ENCODE measurements around the gene RPS6KA4.

Gene RPS6KA4

DNA sequence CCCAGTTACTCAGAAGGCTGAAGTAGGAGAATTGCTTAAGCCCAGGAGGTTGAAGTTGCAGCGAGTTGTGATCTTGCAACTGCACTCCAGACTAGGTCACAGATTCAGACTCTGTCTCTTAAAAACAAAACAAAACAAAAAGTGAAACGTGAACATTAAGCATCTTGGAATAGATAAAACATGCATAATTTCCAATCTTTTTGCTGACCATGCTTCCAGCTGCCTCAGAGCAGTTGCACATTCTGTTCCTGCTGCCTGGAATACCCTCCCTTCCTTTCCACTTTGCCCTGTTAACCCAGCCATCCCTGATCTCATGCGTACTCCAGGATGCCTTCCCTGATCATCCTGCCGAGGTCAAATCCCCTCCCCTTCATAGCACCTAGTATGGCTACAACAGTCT is 19.7 kb upstream of the RPS6KA4 start:
- H3K4me3 ChIP-seq (replicated peaks; ENCODE audit: low read depth, low read length): no peak overlapping the region
- TF ChIP-seq, protein P1, sequence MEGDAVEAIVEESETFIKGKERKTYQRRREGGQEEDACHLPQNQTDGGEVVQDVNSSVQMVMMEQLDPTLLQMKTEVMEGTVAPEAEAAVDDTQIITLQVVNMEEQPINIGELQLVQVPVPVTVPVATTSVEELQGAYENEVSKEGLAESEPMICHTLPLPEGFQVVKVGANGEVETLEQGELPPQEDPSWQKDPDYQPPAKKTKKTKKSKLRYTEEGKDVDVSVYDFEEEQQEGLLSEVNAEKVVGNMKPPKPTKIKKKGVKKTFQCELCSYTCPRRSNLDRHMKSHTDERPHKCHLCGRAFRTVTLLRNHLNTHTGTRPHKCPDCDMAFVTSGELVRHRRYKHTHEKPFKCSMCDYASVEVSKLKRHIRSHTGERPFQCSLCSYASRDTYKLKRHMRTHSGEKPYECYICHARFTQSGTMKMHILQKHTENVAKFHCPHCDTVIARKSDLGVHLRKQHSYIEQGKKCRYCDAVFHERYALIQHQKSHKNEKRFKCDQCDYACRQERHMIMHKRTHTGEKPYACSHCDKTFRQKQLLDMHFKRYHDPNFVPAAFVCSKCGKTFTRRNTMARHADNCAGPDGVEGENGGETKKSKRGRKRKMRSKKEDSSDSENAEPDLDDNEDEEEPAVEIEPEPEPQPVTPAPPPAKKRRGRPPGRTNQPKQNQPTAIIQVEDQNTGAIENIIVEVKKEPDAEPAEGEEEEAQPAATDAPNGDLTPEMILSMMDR (IDR thresholded peaks at IDR 0.05; ENCODE audit: low read length, missing control alignments): no peak
- DNase-seq (ENCODE audit: low read depth): no peak

DNA sequence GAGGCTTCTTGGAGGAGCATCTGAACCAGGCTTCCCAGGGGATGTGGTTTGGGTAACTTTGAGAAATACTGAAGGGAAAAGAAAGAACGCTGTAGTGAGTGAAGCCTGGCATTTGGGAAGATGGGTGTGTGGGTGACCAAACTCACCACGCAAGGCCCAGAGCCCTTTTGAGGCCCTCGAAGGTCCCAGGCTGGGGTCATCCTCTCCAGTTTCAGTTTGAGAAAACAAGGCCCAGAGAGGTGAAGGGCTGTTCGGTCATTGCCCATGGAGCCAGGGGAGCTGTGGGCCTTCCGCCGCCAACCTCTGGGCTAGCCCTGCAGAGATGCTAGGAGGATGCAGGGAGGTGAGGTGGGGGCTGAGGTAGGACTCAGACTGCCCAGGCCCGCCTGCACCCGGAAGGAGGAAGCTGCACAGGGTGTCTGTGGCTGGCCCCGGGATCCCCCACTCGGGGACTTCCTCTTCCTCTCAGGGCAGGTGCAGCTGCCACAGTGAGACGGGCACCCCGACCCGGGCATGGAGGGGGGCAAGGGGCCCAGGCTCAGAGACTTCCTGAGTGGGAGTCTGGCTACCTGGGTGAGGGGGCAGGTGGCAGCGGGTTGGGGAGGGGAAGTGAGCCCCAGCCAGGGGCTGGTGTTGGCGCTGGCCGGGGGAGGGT is 19.1 kb upstream of the RPS6KA4 start, which contains the start of gene CCDC88B:
TSS of gene CCDC88B (plus strand) at position 451 of the 655 bp plus-strand sequence. CDS start at position 514, 63 bp downstream.
- H3K4me3 ChIP-seq (replicated peaks; ENCODE audit: low read depth, low read length): no peak within 1 kb of the TSS
- DNase-seq (ENCODE audit: low read depth): no peak
- TF ChIP-seq, protein P1 (IDR thresholded peaks at IDR 0.05; ENCODE audit: low read length, missing control alignments): no peak

DNA sequence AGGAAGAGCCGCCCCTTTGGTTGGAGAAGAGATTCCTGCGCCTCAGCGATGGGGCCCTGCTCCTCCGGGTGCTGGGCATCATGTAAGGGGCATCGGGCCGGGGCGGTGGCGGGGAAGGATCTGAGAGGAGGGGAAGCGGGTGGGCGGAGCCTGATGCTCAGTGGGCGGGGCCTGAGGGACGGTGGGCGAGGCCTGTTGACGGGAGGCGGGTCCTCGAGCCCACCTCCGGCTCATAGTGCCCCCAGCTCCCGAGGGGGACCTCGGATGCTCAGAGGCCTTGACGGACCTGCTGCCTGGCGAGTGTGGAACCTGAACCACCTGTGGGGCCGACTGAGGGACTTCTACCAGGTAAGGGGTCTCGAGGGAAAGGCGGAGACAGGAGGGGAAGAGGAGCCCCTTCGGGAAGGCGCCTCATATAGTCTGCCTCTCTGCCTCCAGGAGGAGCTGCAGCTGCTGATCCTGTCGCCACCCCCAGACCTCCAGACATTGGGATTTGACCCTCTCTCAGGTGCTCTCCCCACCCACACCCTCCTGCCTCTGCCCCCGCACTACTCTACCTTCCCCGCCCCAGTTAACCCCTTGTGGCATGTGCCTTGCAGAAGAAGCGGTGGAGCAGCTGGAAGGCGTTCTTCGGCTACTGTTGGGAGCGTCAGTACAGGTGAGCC is 18.2 kb upstream of the RPS6KA4 start:
- TF ChIP-seq, protein P1 (IDR thresholded peaks at IDR 0.05; ENCODE audit: low read length, missing control alignments): no peak
- no peak overlapping the region for H3K4me3 ChIP-seq (replicated peaks; ENCODE audit: low read depth, low read length)
- no peak for DNase-seq (ENCODE audit: low read depth)

DNA sequence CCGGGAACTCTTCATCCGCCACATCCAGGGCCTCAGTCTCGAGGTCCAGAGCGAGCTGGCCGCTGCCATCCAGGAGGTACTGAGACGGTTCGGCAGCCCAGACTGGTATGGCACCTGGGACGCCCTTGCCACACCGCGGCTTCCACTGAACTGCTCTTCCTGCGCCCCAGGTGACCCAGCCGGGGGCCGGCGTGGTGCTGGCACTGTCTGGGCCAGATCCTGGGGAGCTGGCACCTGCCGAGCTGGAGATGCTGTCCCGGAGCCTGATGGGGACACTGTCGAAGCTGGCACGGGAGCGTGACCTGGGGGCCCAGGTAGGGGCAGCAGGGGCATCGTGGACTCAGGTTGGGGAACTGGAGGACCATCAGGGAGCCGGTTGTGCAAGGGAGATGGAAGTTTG is 17.5 kb upstream of the RPS6KA4 start:
- H3K4me3 ChIP-seq (replicated peaks; ENCODE audit: low read depth, low read length): no peak overlapping the region
- no peak for DNase-seq (ENCODE audit: low read depth)
- TF ChIP-seq, protein P1 (IDR thresholded peaks at IDR 0.05; ENCODE audit: low read length, missing control alignments): no peak

DNA sequence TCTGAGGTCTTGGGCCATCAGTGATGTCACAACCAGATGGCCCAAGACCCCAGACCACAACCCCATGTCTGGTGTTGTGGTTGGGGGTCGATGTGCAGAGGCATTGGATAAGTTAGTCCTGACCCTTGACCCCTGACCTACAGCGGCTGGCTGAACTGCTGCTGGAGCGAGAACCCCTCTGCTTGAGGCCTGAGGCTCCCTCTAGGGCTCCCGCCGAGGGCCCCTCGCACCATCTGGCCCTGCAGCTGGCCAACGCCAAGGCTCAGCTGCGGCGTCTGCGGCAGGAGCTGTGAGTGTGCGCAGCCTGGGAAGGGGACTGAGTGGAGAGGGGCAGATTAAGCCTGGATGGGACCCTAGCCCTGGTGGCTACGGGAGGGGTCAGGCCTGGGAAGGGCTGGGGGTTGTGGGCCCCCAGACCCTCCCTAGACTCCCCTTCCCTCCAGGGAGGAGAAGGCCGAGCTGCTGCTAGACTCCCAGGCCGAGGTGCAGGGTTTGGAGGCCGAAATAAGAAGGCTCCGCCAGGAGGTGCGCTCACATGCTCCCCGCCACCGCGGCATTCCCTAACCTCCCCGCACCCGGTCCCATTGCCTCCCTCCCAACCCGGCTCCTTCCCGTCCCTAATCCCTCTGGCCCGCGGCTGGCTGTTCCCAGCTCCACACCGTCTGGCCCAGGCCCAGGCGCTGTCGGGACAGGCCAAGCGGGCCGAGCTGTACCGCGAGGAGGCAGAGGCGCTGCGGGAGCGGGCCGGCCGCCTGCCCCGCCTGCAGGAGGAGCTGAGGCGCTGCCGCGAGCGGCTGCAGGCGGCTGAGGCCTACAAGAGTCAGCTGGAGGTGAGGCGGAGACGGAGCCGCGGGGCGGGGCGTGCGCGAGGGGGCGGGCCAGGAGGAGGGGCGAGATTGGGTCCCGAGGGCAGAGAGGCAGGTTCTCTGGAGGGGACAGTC is 16.8 kb upstream of the RPS6KA4 start:
- DNase-seq (ENCODE audit: low read depth): peak; percentile 87
- peak overlapping the region; percentile 37 for H3K4me3 ChIP-seq (replicated peaks; ENCODE audit: low read depth, low read length)
- TF ChIP-seq, protein P1 (IDR thresholded peaks at IDR 0.05; ENCODE audit: low read length, missing control alignments): no peak

DNA sequence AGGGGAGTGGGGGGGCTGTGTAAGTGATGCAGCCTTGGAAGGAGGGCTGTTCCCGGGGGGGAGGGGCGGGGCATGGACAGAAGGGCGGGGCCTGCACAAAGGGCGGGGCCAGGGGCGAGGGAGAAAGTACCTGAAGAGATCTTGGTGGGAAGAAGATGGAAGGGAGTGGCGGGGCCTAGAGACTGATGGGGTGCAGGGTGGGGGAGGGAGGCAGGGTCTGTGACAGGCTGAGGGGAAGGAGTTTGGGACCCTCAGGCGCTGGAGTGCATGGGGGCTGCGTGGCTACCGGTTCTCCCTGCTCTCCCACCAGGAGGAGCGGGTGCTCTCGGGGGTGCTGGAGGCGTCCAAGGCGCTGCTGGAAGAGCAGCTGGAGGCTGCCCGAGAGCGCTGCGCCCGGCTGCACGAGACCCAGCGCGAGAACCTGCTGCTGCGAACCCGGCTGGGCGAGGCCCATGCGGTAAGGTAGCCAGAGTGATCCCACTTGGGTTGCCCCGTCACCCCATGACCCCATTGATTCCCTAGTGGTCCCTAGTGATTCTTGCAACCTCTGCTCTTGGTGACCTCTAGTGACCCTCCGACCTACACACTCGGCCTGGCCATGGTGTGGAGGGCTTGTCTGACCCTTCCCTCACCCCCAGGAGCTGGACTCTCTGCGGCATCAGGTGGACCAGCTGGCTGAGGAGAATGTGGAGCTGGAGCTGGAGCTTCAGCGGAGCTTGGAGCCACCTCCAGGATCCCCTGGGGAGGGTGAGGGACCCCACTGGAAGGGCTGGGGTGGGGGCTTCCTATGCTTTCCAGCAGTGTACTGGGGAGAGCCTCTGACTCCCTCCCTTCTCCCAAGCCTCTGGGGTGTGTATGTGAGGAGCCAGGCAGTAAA is 15.9 kb upstream of the RPS6KA4 start:
- TF ChIP-seq, protein P1 (IDR thresholded peaks at IDR 0.05; ENCODE audit: low read length, missing control alignments): no peak
- H3K4me3 ChIP-seq (replicated peaks; ENCODE audit: low read depth, low read length): peak overlapping the region; percentile 27
- DNase-seq (ENCODE audit: low read depth): no peak

Data from fibroblast of pulmonary artery (primary cell).